Natural killer cell (primary cell): Measurements from ENCODE around the gene CALU. TPM values are rescaled to one million over a fixed set of nuclear protein-coding genes. Genes with fewer than 3 reads are reported as not detected.

Experiments
- ATAC-seq, 3 donors: fragments of 150-1000 bp in 2 of 3; fragments of 200-7000 bp in 1 of 3; cut with Tn5 transposase; 1 replicate in 1 of 3; 2 replicates in 2 of 3; pipeline ENCODE4 v1.10.0; 2021; ENCODE audit warnings: mild to moderate bottlenecking in 2 of 3, moderate library complexity in 2 of 3
- DNase-seq, 2 donors: peaks; one replicate each; pipeline versions ENCODE4 v3.0.0 to v3.0.0-alpha.2; 2013 to 2021; ENCODE audit warnings: mixed read lengths in 1 of 2
- H3K27ac ChIP-seq: one replicate; pipeline ENCODE4 v1.5.1; 2013; ENCODE audit warnings: mild to moderate bottlenecking, low read length
- H3K27me3 ChIP-seq: one replicate; pipeline ENCODE4 v1.6.1; 2013; ENCODE audit warnings: low read length; ENCODE audit not compliant: control insufficient read depth, insufficient read depth
- H3K36me3 ChIP-seq: one replicate; pipeline ENCODE4 v1.6.1; 2013; ENCODE audit warnings: low read length; ENCODE audit not compliant: control insufficient read depth, insufficient read depth
- H3K4me1 ChIP-seq: one replicate; pipeline ENCODE4 v1.6.1; 2013; ENCODE audit warnings: low read length; ENCODE audit not compliant: control insufficient read depth, insufficient read depth
- H3K4me3 ChIP-seq: one replicate; pipeline ENCODE4 v1.5.1; 2013; ENCODE audit warnings: low read length
- H3K9me3 ChIP-seq: one replicate; pipeline ENCODE4 v1.6.1; 2013; ENCODE audit warnings: low read length; ENCODE audit not compliant: control insufficient read depth, insufficient read depth
- H3K27ac Mint-ChIP-seq, 2 donors: one replicate each; pipeline ENCODE4 v1.8.0; 2022; ENCODE audit warnings: mild to moderate bottlenecking in 2 of 2, mixed read lengths in 2 of 2, moderate library complexity in 1 of 2
- H3K27me3 Mint-ChIP-seq, 2 donors: one replicate each; pipeline ENCODE4 v1.8.0; 2022; ENCODE audit warnings: low read depth in 2 of 2, mixed read lengths in 2 of 2
- H3K36me3 Mint-ChIP-seq: one replicate; pipeline ENCODE4 v1.8.0; 2022; ENCODE audit warnings: mixed read lengths
- H3K4me1 Mint-ChIP-seq, 2 donors: one replicate each; pipeline ENCODE4 v1.8.0; 2022; ENCODE audit warnings: mixed read lengths in 2 of 2
- H3K4me3 Mint-ChIP-seq: one replicate; pipeline ENCODE4 v1.8.0; 2022; ENCODE audit warnings: mild to moderate bottlenecking, moderate library complexity, mixed read lengths
- H3K9me3 Mint-ChIP-seq, 2 donors: one replicate each; pipeline ENCODE4 v1.8.0; 2022; ENCODE audit warnings: mixed read lengths in 2 of 2
- CTCF ChIP-seq: fragments of 200-600 bp; IDR thresholded peaks from one replicate; pipeline ENCODE4 v1.8.0; 2022; ENCODE audit warnings: antibody characterized with exemption
- WGBS: methylation state at CpG from one replicate; pipeline ENCODE4 v1.1.7; 2013; ENCODE audit warnings: missing lambda C conversion rate; ENCODE audit not compliant: insufficient coverage; 5-methylcytosine and 5-hydroxymethylcytosine counted together
- intact Hi-C: fragments of 100-400 bp; cut with micrococcal nuclease; formaldehyde crosslinking; loops from one replicate; pipeline ENCODE4 v1.14.2; 2022
- total RNA-seq, 4 donors: library from RNA; stranded (reverse); fragments of 120-200 nt in 1 of 4; gene quantifications; one replicate each; pipeline versions ENCODE4 v1.2.3 to v1.2.4, GENCODE V29; 2013 to 2022

Gene CALU
- total RNA-seq, 3 donors from 2014 or later (not counting 1 experiment from before 2014, with no cell fraction given): 25.9 to 31.7 (median 27.6) TPM

GRCh38 chr7:128805225-128805624, 66.1 kb downstream of the CALU start:
- H3K36me3 Mint-ChIP-seq: no peaks in the 10 kb centered on the region
- no peaks in the 10 kb centered on the region for H3K27me3 Mint-ChIP-seq
- WGBS: 93% methylated on average over 5 of the region's 5 CpGs
- Histone ChIP-seq H3K27ac (no peak overlapping the region), H3K9me3 (no peaks in the 10 kb centered on the region), H3K4me3 (no peak overlapping the region), H3K4me1 (no peaks in the 10 kb centered on the region), H3K36me3 (peaks cover 4% of the 10 kb centered on the region), H3K27me3 (no peaks in the 10 kb centered on the region)
- H3K9me3 Mint-ChIP-seq: no peaks in the 10 kb centered on the region
- no peak for ATAC-seq
- no peak overlapping the region for H3K4me3 Mint-ChIP-seq
- no peaks in the 10 kb centered on the region for H3K4me1 Mint-ChIP-seq
- H3K27ac Mint-ChIP-seq: no peak overlapping the region
- no peak for DNase-seq
- no peak for TF ChIP-seq CTCF
- intact Hi-C loops: no loop called here

GRCh38 chr7:128807191-128807590, 68.0 kb downstream of the CALU start:
- H3K36me3 ChIP-seq: peaks cover 4% of the 10 kb centered on the region
- no peaks in the 10 kb centered on the region for H3K27me3 ChIP-seq
- Mint-ChIP-seq H3K27me3 (no peaks in the 10 kb centered on the region), H3K9me3 (no peaks in the 10 kb centered on the region), H3K27ac (no peak overlapping the region), H3K4me3 (no peak overlapping the region), H3K36me3 (no peaks in the 10 kb centered on the region), H3K4me1 (no peaks in the 10 kb centered on the region)
- H3K27ac ChIP-seq: no peak overlapping the region
- H3K4me1 ChIP-seq: no peaks in the 10 kb centered on the region
- intact Hi-C loops: no loop called here
- ATAC-seq: no peak
- 95% methylated on average over 8 of the region's 8 CpGs for WGBS
- H3K4me3 ChIP-seq: no peak overlapping the region
- no peak for TF ChIP-seq CTCF
- DNase-seq: no peak
- no peaks in the 10 kb centered on the region for H3K9me3 ChIP-seq

- DNase-seq: no peak
- no peak overlapping the region for H3K4me3 Mint-ChIP-seq
- Histone ChIP-seq H3K36me3 (peaks cover 2% of the 10 kb centered on the region), H3K9me3 (no peaks in the 10 kb centered on the region), H3K4me1 (no peaks in the 10 kb centered on the region), H3K4me3 (no peak overlapping the region), H3K27me3 (no peaks in the 10 kb centered on the region), H3K27ac (no peak overlapping the region)
- ATAC-seq: no peak
- H3K36me3 Mint-ChIP-seq: no peaks in the 10 kb centered on the region
- H3K4me1 Mint-ChIP-seq: no peaks in the 10 kb centered on the region
- H3K9me3 Mint-ChIP-seq: no peaks in the 10 kb centered on the region
- intact Hi-C loops: no loop called here
- WGBS: 91% methylated on average over 2 of the region's 3 CpGs
- TF ChIP-seq CTCF: no peak
- no peak overlapping the region for H3K27ac Mint-ChIP-seq
- no peaks in the 10 kb centered on the region for H3K27me3 Mint-ChIP-seq
Measured at GRCh38 chr7:128809363-128809762, 70.2 kb downstream of the CALU start.

- Histone ChIP-seq H3K4me3 (no peak overlapping the region), H3K27ac (no peak overlapping the region), H3K36me3 (peaks cover 2% of the 10 kb centered on the region), H3K4me1 (no peaks in the 10 kb centered on the region), H3K9me3 (no peaks in the 10 kb centered on the region), H3K27me3 (no peaks in the 10 kb centered on the region)
- H3K36me3 Mint-ChIP-seq: no peaks in the 10 kb centered on the region
- no peaks in the 10 kb centered on the region for H3K4me1 Mint-ChIP-seq
- no peak overlapping the region for H3K4me3 Mint-ChIP-seq
- 89% methylated on average over 2 of the region's 2 CpGs for WGBS
- H3K9me3 Mint-ChIP-seq: no peaks in the 10 kb centered on the region
- no peak for ATAC-seq
- no peaks in the 10 kb centered on the region for H3K27me3 Mint-ChIP-seq
- intact Hi-C loops: no loop called here
- TF ChIP-seq CTCF: no peak
- no peak overlapping the region for H3K27ac Mint-ChIP-seq
- DNase-seq: no peak
Measured at GRCh38 chr7:128810473-128810872, 71.3 kb downstream of the CALU start.
